SKM-1 treated with dmso at 0.1 percent for 144 hours (cell line): ENCODE data around the gene HECW1.

Source experiments
- DNase-seq: peaks from one replicate; lab custom pipeline; 2025; ENCODE audit not compliant: unreplicated experiment; lab: John Stamatoyannopoulos, UW

The HECW1 gene

DNA sequence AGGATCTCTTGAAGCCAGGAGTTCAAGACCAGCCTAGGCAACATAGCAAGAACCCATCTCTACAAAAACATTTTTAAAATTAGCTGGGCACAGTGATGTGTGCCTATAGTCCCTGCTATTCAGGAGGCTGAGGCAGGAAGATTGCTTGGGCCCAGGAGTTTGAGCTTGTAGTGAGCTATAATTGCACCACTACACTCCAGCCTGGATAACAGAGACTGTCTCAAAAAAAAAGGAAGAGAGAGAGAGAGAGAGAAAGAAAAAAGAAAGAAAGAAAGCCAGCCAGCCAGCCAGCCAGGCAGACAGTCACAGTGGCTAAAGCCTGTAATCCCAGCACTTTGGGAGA lies 375.3 kb downstream of the HECW1 start:
- DNase-seq, result no peak

DNA sequence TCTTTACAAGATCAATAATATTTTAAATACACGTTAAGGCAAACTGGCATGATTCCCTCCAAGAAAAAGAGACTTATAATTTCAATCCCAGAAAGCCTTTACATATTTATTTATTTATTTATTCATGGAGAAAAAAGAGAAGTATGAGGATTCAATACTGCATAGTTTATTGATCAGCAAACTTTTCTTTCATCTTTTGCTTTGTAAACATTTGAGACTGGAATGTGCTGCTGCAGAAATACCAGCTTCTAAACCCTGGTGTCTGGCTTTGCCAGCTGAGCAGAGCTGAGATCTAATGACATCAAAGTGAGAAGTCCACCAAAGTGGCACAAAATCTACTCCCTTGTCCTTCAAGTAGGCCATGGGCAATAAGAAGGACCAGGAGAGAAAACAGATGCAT lies 376.8 kb downstream of the HECW1 start:
- no peak for DNase-seq

DNA sequence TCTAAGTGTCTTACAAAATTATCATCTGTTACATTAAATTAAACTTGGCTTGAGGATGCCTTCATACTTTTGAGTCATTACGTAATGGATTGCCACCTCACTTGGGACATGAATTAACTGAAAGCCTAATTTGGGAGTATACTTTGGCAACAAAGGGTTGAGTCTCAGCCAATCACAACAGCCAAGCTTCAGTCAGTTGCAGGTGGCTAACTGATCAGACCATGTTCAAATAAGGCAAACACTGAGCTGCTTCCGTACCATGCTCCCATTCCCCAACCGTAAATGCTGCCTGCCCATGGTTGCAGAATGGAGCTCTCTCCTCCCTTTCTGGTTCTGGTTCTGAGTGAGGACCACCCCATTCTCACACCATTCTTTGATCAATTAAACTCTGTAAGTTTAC lies 377.6 kb downstream of the HECW1 start:
- DNase-seq, result no peak

DNA sequence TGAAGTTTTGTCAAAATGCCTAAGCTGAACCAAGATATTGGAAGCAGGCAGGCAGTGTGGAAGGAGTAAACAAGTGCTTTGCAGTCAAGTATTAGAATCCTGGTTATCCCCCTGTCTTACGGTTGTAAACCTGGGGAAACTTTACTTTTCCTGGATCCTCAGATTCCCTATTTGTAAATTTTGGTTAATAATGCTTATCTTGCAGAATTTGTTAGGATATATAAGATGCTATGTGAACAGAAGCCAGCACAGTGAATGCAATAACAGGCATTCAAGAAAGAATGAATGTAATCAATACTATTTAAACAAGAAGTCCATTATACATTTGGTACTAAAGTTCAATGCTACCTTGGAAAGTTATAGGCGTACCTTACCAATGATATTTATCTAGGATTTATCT lies 378.7 kb downstream of the HECW1 start:
- DNase-seq, result no peak

DNA sequence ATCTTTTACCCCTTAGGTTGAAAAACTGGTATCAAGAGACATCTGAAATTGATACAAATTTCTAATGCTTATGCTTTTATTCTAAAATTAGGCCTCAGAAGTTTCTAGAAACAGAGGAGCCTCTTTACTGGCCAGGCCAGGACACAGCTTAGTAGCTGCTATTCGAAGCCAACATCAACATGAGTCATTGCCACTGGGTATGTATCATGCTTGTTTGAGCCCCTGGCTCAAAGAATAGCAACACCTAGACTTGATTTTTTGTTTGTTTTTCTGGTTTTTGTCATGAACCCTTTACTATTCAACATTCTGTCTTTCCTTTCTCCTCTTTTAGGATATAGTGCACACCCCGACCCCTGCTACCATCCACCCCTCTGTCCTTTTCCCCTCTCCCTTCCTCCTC lies 379.5 kb downstream of the HECW1 start:
- no peak for DNase-seq

DNA sequence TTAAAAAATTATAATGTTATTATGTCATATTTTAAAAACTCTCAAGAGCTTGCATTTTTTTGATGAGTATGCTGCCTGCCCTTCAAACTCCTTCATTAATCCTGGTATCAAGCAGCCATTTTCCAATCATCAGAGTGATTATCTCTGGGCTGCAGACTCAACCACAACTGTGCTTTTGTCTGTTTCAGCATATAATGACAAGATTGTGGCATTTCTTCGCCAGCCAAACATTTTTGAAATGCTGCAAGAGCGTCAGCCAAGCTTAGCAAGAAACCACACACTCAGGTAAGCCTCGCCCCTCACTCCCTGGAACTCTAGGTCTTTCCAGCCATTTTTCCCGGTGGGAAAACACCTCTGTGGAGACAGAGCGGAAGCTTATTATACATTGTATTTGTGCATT lies 380.4 kb downstream of the HECW1 start:
- DNase-seq, result no peak

DNA sequence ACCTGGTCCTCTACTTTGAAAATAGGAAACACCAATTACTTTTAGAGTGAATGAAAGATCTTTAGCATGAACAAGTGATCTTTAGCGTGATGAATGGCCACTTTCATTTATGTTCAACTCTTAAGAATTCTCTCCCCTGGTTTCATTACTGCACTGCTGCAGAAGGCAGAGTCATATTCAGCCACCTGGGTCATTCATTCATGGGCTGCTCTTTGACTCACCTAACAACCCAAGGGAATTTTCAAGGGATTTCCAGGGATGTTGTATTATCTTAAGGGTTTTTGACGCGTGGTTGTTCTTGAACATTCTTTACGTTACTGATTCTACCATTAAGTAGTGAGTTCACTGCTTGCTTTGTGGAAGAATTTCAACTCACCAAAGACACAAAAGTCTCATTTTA lies 383.1 kb downstream of the HECW1 start:
- no peak for DNase-seq

DNA sequence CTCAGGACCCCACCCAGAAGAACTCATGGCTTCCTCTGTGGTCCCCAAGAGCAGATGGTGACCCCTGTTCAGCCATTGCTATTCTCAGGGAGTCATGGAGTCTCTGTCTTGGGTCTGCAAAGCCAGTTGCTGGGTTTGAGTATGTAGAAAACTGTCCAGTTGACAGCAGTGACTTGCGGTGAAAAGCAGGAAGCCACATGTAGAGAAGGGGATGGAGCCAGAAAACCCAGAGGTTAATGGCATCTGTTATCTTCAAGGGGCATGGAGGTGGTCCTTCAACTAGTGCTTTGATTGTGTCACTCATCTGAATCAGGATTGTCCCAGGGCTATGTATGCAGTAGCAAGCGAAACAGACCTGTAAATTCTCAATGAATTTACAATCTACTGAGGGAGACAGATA lies 384.1 kb downstream of the HECW1 start:
- no peak for DNase-seq

DNA sequence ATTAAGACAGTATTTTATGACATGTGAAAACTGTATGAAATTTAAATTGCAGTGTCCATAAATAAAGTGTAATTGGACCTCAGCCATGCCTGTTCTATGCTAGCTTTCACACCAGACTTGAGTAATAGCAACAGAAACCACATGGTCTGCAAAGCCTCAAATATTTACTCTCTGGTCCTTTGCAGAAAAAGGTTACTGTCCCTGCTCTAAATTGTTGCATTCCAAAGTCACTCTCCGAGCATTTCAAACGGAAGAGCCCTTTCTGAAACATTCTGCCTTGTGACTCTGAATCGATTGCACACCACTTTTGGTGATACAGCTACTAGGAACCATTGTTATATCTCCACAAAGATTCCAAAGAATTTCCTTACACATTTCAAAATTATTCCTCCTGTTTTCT lies 389.4 kb downstream of the HECW1 start:
- no peak for DNase-seq

DNA sequence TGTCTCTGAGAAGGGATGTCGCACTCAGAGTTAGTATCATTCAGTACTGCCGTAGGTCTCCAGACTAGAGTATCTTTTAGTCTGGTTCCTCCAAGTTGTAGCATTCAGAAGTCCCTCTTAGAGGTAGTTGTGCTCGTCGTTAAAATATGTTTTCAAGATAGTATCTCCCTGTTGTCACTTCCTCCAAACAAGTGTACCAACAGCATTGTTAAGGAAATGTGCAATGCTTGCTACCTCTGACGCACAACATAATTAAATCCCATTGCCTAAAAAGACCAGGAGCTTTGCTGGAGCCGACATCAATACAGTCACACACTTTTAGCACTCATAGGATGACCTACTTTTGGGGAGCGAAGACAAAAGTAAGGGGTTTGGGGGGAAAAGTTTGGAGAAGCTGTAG lies 390.5 kb downstream of the HECW1 start:
- no peak for DNase-seq

DNA sequence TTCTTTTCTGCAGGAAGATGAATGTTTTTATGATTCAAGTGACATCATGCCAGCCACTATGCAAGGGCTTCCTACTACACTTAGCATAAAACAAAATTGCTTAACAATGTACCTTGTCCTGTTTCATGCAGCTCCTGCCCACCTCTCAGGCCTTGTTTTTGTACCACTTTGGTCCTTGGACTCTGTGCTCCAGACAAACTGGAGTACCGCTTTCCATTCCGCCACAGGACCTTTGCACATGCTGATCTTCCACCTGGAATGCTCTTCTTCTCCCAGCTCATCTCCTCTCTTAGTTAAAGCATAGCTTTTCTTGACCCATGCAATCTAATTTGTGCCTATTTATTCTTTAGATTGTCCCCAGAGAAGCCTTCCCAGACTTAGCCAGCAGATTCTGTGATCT lies 393.0 kb downstream of the HECW1 start:
- no peak for DNase-seq

DNA sequence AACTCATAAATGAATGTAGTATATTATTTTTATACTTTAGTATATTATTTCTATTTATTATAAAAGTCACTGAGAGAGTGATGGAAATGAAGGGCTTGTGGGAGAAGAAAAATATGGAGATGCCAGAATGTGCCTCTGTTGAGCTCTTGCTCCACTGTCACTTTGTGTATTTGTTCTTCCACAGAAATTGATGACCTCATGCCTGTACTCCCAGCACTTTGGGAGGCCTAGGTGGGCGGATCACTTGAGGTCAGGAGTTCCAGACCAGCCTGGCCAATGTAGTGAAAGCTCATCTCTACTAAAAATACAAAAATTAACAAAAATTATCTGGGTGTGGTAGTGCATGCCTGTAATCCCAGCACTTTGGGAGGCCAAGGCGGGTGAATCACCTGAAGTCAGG lies 394.0 kb downstream of the HECW1 start:
- no peak for DNase-seq

DNA sequence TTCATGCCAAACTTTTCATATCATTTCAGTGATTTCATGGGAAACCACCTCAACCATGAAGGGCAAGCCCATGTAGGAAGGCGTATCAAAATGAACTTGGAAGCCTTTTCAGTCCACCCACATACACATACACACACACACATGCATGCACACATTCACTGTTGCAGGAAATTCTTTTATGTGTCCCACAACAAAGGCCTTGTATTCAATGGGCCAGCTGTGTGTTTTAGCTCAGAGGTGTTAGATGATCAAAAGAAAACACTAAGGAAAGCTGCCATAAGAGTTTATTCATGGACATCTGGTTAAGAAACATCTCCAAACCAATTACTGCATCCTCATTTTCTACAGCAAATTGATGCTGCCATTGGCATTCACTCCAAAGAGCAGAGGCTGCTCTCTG lies 396.0 kb downstream of the HECW1 start:
- no peak for DNase-seq

DNA sequence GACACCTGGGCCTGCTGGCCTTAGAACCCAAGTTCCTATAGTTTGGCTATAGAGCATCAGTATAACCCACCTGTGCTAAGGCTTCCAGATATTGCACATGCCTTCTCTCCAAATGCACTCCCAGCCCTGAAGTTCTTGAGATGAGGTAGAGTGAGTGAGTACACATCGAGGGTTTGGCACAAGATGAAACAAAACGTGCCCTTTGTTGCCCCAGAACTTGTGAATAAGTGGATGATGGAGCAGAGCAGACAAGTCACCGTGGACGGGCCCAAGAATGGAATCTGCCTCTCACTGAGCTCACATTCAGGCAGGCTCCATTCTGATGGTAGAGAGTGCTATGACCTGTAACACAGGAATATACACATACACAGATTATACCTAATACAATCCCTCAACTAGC lies 397.5 kb downstream of the HECW1 start:
- no peak for DNase-seq

DNA sequence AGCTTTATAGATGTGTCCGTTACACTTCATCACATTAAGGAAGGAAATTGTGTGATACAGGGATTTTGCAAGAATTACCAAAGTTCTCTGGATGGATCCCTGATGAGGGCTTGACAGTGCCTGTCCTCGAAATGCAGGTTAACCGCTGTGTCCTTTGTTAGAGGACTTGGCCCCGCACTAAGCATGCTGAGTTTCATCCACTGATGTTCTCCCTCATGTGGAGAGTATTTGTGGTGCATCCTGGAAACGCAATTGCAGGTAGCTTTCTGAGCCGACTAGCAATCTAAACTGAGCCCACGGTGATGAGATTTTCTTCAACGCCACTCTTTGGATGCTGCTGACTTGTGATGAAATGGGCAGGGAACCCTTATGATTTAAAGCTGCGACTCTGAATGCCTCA lies 398.6 kb downstream of the HECW1 start:
- DNase-seq, result no peak

DNA sequence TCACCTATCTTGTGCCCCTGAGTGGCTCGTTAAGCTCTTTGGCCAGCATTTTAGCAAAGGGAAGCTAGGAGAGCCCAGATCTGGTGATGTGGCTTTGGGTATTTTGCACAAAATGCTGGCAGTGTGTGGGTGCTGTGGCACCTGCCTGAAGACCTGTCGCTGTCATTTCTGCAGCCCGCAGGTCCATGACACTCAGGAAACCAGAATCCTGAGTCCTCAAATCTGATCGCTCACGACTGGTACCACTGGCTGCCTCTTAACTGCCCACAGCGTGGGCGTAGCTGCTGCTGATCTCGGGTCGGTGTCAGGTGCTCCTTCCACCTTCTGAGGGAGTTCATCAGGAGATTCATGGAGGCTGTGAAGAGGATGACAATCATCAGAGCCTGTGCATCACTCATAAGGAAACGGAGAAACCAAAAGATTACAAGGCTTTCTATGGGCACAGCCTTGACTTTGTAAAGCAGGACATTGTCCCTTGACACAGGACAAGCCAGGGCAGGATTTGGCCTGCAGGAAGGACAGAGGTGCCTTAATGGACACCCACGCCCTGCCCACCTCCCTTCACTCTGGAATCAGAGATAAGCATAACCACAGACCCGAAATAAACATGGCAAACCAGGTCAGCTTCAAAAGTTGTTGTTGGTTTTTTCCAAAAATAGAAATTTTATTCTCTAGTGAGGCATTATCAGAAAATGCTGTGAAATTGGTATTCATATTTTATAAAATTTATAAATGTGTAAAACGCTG lies 399.5 kb downstream of the HECW1 start:
- DNase-seq, result no peak

DNA sequence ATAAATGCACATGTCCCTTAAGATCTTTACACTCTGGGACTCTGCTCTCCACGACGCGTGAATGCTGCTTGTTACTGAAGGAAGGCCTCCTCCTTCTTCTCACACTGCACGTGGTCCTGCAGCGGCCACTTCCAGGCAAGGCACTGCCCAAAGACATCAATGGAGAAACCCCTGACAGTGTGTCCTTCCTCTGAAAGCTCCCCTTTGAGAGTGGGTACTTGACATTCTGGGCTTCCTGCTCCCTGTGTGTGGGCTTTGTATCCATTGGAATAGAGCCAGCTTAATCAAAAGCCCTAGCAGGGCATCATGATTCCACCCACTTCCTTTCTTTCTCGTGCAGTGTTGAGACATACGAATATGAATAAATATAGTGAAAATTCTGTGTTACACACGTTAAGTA lies 400.8 kb downstream of the HECW1 start:
- no peak for DNase-seq

DNA sequence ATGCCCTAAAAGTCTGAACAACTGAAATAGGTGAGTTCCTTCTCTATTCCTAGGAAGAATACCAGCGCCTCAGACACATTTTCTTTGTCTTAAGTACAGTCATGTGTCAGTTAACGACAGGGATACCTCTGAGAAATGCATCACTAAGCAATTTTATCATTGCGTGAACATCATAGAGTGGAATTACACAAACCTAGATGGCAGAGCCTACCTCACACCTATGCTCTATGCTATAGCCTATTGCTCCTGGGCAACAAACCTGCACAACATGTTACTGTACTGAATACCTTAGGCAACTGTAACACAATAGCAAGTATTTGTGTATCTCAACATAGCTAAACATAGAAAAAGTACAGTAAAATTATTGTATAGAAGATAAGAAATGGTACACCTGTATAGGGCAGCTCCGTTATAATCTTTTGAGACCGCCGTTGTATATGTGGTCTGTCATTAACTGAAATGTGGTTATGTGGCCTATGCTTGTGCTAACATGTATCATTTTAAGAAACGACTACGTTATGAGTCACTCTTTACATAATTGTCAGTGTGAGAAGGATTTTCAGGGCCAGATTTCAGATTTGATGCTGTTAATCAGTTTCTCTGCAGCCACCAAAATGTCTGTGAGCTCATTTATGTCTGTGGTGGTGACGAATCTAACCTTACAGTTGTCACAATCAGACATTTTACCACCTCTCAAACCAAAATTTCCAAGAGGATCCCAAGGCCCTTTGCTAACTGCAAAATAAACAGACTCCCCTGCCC lies 404.3 kb downstream of the HECW1 start:
- DNase-seq, result no peak

DNA sequence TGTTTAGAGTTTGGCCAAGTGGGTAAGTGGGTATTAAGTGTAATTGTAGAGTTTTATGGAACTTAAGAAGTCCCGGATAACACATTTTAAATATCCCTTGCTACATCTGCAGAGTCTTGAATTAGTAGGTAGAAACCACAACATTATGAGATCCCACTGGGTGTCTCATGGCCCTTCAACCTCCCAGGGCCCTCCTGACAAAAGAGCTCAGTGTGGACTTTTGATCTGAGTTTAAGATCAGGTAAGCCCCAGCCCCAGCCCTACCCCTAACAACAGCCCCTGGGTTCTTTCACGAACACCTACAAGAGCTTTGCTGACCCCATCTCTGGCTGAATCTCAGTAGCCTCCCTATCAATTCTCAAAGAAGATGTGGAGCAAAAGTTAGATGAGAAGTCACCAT lies 405.0 kb downstream of the HECW1 start:
- DNase-seq, result no peak

DNA sequence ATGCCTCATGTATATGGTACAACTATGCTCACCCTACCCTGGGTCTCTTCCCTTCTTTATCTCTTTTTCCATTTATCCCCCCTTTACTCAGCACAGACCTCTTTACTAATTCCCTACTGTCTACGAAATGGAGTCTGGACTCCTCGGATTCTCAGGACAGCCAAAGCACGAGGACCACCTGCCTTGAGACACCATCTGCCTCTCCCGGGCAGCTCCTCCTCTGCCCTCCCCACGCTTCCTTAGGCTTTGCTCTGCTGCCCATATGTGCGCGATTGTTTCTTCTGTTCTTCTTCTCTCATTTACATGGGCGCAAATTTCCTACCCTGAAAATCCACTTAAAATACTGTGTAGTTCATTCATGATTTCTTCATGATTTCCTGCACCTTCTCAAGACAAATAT lies 407.8 kb downstream of the HECW1 start:
- no peak for DNase-seq

DNA sequence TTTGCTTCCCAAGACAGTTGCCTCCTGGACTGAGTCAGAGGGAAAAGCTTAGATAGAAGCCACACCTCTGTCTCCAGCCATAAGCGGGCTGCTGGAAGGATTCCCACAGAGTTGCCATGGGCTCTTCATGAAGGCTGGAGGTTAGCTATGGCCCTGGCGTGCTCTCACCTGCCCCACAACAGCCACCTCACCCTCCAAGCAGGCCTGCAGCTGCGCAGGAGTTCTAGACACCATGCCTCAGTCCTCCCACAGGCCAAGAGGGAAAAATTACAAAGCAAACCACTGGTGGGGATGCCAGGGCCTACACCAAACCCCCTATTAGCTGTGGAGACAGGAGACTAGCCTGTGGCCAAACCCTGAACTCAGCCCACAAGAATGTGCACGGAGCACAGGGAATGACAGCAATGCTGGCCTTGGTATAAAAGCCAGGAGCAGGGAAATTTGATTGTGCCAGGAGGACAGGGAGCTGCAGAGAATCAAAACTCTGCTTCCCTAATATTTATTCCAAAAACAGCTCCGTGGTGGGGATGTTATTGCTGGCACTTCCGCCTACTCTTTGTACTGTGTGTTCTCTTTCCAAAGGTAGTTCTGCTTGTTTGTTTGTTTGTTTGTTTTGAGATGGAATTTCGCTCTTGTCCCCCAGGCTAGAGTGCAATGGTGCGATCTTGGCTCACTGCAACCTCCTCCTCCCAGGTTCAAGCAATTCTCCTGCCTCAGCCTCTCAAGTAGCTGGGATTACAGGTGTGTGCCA lies 410.1 kb downstream of the HECW1 start:
- DNase-seq, result no peak
